ENCODE measurements around the gene HMG20B.
A peak's percentile ranks its signal among the peaks of the same experiment; 100 is the strongest.

HMG20B gene

GRCh38 chr19:3622224-3622623 lies 49.5 kb downstream of the HMG20B start:
- no peak for DNase-seq

DNA sequence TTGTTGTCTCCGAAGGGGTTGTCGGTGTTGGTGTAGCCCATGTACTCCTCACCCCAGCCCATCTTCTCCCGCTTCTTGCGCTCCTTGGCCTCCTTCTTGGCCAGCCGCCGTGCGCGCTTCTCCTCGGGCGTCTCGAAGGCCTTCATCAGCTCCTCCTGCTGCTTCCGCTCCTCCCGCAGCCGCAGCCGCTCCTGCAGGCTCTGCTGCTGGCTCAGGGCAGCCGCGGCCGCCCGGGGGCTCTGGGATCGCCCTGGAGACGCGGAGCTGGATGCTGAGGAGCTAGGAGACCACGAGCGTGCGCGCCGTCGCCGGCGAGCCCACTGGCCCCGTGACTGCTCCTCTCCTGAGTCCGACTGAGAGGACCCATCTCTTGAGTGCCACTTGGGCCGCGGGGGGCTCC lies 51.0 kb downstream of the HMG20B start:
- no peak for DNase-seq

DNA sequence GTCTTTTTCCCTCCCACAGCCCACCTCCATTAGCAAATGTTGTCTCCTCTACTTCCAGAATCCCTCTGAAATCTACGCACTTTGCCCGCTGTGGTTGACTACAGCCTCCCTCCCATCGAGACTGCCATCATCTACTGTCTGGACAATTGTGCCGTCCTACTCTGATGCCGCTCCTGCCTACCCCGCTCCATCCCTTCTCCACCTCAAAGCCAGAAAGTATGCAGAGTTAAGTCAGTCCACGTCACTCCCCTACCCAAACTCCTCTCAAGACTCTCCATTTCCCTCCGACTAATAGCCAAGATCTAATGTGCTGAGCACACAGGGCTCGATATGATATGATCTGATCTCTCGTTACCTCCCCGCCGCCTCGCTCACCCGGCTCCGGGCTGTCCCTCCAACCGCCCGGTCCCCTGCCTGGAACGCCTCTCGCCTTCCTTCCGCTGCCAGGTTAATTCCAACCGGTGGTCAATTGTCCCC lies 53.3 kb downstream of the HMG20B start:
- no peak for DNase-seq

DNA sequence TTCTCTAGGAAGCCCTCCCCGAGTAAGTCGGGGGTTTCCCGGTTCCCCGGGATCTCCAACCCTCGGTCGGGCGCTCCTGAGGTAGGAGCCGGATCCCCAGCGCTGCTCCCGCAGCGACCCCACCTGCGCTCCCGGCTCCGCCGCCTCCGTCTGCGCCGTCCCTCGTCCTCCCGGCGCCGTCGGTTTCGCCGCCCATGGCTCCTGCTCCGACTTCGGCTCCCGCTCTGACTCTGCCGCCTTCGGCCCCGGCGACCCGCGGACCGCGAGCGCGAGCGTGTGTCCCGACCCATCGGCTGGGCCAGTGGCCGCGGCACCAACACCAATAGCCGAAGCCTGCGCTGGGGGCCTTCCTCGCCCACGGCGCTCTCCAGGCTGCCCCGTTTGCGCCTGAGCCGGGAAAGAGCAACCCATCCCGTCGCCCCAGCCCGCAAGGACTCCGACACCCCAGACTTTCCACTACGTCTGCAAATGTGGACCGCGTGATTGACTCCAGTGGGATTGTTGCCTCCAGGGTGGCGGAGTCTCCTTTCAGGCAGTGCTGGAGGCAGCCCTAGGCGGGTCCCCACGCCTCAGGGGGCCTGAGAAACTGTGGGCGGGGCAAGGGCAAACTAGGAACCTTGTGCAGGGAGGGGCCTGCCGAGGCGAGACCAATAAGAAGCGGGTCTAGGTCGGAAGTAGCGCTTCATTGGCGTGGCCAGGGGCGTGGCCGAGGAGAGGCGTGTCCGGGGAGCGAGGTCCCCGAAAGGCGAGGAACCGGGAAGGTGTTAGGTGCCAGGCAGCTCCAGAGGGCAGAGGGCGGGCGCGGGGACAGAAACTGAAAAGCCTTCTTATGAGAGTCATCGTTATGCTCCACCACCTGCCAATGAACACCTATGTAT lies 54.0 kb downstream of the HMG20B start, which contains the start of gene CACTIN:
CACTIN (minus strand) TSS at position 318 of the 878 bp plus-strand sequence; CDS start at position 290, 28 bp downstream.
- DNase-seq = peak; percentile 95

GRCh38 chr19:3627351-3627723 lies 54.6 kb downstream of the HMG20B start:
- DNase-seq = no peak
